Epithelial cell of esophagus (primary cell): ENCODE results near the gene AQR.
"Not testable (repeated sequence)": the region's sequence is repeated elsewhere in the genome, so short reads cannot be mapped to it uniquely, and the experiment has no call there.

Source experiments
- DNase-seq: peaks from one replicate; pipeline ENCODE4 v3.0.0; 2010; ENCODE audit warnings: low read depth
- H3K4me3 ChIP-seq: 2 replicates; pipeline ENCODE4 v1.5.1; 2011; ENCODE audit warnings: mild to moderate bottlenecking, low read length, control low read depth
- CTCF ChIP-seq: IDR thresholded peaks from 2 replicates; pipeline ENCODE4 v1.5.1; 2011; ENCODE audit warnings: low read depth, mild to moderate bottlenecking, low read length, control low read depth, inconsistent platforms; ENCODE audit not compliant: insufficient read depth; ENCODE audit errors: missing control alignments

The AQR gene

GRCh38 chr15:34986771-34987480, 17.4 kb upstream of the AQR start:
- no peak for TF ChIP-seq CTCF
- peak overlapping the region; percentile 61 for H3K4me3 ChIP-seq
- DNase-seq, result peak; percentile 40

GRCh38 chr15:34986326-34986725, 16.8 kb upstream of the AQR start:
- H3K4me3 ChIP-seq, result peak overlapping the region; percentile 61
- DNase-seq, result peak; percentile 53
- no peak for TF ChIP-seq CTCF

- DNase-seq, result peak; percentile 10
- no peak for TF ChIP-seq CTCF
- H3K4me3 ChIP-seq, result no peak overlapping the region
These were observed 15.5 kb upstream of the AQR start for GRCh38 chr15:34984889-34985630.

GRCh38 chr15:34976743-34977142, 7.2 kb upstream of the AQR start:
- no peak for DNase-seq
- TF ChIP-seq CTCF, result no peak

GRCh38 chr15:34976073-34976472, 6.5 kb upstream of the AQR start:
- no peak for TF ChIP-seq CTCF
- H3K4me3 ChIP-seq, result no peak overlapping the region
- DNase-seq, result no peak

More at GRCh38 chr15:34976743-34977142, 7.2 kb upstream of the AQR start:
- no peak overlapping the region for H3K4me3 ChIP-seq

- no peak for TF ChIP-seq CTCF
- H3K4me3 ChIP-seq, result no peak overlapping the region
- no peak for DNase-seq
These were observed 4.0 kb upstream of the AQR start for GRCh38 chr15:34973512-34973911.

- H3K4me3 ChIP-seq, result peak overlapping the region; percentile 96
These were observed 629 bp upstream of the AQR start for GRCh38 chr15:34970098-34970643.

More at GRCh38 chr15:34970098-34970643, 629 bp upstream of the AQR start:
- DNase-seq, result not testable (repeated sequence)
